OCI-LY3 (cell line): ENCODE measurements around the gene HBD.

ENCODE experiments used
- EZH2phosphoT487 ChIP-seq: fragments of 200-600 bp; shearing (Covaris generic); IDR thresholded peaks from 2 replicates; pipeline ENCODE4 v1.6.1; 2018; ENCODE audit warnings: antibody characterized with exemption, mixed run types, low read depth
- TF ChIP-seq, protein P1 (sequence below): fragments of 200-600, 300-600 bp; sonication (generic); IDR thresholded peaks from 2 replicates; pipeline ENCODE4 v1.5.1; 2014; ENCODE audit warnings: antibody characterized with exemption, low read length, low read depth

DNA sequence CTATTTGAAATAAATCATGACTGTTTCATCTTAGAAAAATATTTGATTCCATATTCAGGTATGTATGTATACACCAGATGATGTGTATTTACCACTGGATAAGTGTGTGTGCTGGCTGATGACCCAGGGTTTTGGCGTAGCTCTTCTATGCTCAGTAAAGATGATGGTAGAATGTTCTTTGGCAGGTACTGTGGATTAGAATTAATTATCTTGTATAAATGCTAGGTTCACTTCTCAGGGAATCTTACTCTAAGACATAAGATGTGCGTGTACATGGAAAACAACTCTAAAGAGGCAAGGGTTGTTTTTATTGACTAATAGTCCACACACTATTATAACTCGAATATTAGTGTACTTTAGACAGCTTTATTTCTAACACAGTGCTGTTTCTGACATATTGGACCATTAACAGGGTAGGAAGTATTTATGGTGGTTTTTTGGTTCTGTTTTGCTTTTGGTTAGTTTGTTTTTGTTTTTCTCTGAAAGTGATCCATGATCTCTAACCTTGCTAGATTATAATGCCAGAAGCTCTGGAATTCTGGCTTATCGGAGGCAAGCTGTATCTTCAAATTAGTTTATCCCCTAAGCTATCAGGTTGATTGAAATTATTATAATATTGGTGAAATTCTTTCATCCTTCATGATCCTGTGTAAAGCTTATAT, 16.4 kb upstream of the HBD start:
- TF ChIP-seq, protein P1, sequence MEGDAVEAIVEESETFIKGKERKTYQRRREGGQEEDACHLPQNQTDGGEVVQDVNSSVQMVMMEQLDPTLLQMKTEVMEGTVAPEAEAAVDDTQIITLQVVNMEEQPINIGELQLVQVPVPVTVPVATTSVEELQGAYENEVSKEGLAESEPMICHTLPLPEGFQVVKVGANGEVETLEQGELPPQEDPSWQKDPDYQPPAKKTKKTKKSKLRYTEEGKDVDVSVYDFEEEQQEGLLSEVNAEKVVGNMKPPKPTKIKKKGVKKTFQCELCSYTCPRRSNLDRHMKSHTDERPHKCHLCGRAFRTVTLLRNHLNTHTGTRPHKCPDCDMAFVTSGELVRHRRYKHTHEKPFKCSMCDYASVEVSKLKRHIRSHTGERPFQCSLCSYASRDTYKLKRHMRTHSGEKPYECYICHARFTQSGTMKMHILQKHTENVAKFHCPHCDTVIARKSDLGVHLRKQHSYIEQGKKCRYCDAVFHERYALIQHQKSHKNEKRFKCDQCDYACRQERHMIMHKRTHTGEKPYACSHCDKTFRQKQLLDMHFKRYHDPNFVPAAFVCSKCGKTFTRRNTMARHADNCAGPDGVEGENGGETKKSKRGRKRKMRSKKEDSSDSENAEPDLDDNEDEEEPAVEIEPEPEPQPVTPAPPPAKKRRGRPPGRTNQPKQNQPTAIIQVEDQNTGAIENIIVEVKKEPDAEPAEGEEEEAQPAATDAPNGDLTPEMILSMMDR, result no peak
- no peak for TF ChIP-seq EZH2phosphoT487
